Activated T-helper 1 cell treated with anti-CD3 and anti-CD28 coated beads, Interleukin-12 subunit alpha, Interleukin-12 subunit beta, Interleukin-2, Interleukin-4 antibody, amounts not matched to agents 30 ng/mL and 10 ng/mL and 1 ng/mL, durations not matched to agents 14 hours and 24 hours and 36 hours (primary cell): ENCODE data around the gene DDC. TPM values are rescaled to one million over a fixed set of nuclear protein-coding genes. Genes with fewer than 3 reads are reported as not detected.

Experiments used
- DNase-seq: peaks from one replicate; pipeline ENCODE4 v3.0.0; 2021; ENCODE audit warnings: low spot score
- H3K27ac Mint-ChIP-seq: one replicate; pipeline ENCODE4 v1.8.0; 2021; ENCODE audit warnings: mild to moderate bottlenecking, mixed read lengths
- H3K27me3 Mint-ChIP-seq: one replicate; pipeline ENCODE4 v1.8.0; 2022; ENCODE audit warnings: mild to moderate bottlenecking, moderate library complexity, mixed read lengths; ENCODE audit not compliant: insufficient read depth
- H3K36me3 Mint-ChIP-seq: one replicate; pipeline ENCODE4 v1.8.0; 2021; ENCODE audit warnings: low read depth, mixed read lengths
- H3K4me1 Mint-ChIP-seq: one replicate; pipeline ENCODE4 v1.8.0; 2021; ENCODE audit warnings: low read depth, mixed read lengths
- H3K4me3 Mint-ChIP-seq: one replicate; pipeline ENCODE4 v1.8.0; 2021; ENCODE audit warnings: mild to moderate bottlenecking, moderate library complexity, mixed read lengths
- H3K9me3 Mint-ChIP-seq: one replicate; pipeline ENCODE4 v1.8.0; 2021; ENCODE audit warnings: mixed read lengths
- intact Hi-C: fragments of 100-400 bp; cut with micrococcal nuclease; formaldehyde crosslinking; loops from one replicate; pipeline ENCODE4 v1.15.1; 2024
- total RNA-seq: library from RNA; stranded (reverse); gene quantifications from 2 replicates; pipeline ENCODE4 v1.2.3, GENCODE V29; 2022

Gene DDC
- total RNA-seq, 1 donor from 2014 or later, result not detected

DNA sequence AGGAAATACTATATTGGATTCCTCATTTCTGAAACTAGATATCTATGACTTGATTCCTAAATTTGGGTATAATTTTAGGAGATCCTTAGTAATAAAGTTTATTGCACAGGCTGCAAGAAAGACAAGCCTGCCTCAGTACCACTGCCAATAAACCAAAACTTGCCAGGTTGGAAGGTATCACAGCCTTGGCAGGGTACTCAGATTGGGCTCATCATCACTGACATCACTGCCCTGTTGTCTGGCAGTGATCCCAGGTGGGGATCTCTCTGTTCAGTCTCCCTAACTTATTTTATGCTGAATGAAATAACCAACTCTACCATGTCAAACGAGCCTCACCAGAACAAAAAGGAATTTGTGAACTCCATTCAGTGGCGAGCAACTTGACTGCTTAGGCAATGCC lies 133.9 kb downstream of the DDC start:
- H3K4me1 Mint-ChIP-seq, result no peaks in the 10 kb centered on the region
- no peak overlapping the region for H3K4me3 Mint-ChIP-seq
- H3K36me3 Mint-ChIP-seq, result peaks cover 5% of the 10 kb centered on the region
- H3K27ac Mint-ChIP-seq, result no peak overlapping the region
- H3K9me3 Mint-ChIP-seq, result no peaks in the 10 kb centered on the region
- no peak for DNase-seq
- no peaks in the 10 kb centered on the region for H3K27me3 Mint-ChIP-seq
- intact Hi-C loops, result no loop called here

GRCh38 chr7:50428911-50429310 lies 136.3 kb downstream of the DDC start:
- H3K9me3 Mint-ChIP-seq, result no peaks in the 10 kb centered on the region
- peaks cover 5% of the 10 kb centered on the region for H3K36me3 Mint-ChIP-seq
- H3K4me1 Mint-ChIP-seq, result no peaks in the 10 kb centered on the region
- no peak overlapping the region for H3K27ac Mint-ChIP-seq
- H3K4me3 Mint-ChIP-seq, result no peak overlapping the region
- intact Hi-C loops, result no loop called here
- DNase-seq, result no peak
- no peaks in the 10 kb centered on the region for H3K27me3 Mint-ChIP-seq

- Mint-ChIP-seq H3K4me3 (no peak overlapping the region), H3K27ac (no peak overlapping the region), H3K9me3 (no peaks in the 10 kb centered on the region), H3K4me1 (no peaks in the 10 kb centered on the region), H3K27me3 (no peaks in the 10 kb centered on the region), H3K36me3 (peaks cover 5% of the 10 kb centered on the region)
- intact Hi-C loops, result no loop called here
- no peak for DNase-seq
Observed at GRCh38 chr7:50427518-50427917, 137.7 kb downstream of the DDC start.

GRCh38 chr7:50426280-50427045 lies 138.7 kb downstream of the DDC start:
- Mint-ChIP-seq H3K4me3 (no peak overlapping the region), H3K36me3 (peaks cover 5% of the 10 kb centered on the region), H3K27me3 (no peaks in the 10 kb centered on the region), H3K9me3 (no peaks in the 10 kb centered on the region), H3K4me1 (no peaks in the 10 kb centered on the region), H3K27ac (no peak overlapping the region)
- intact Hi-C loops, result no loop called here
- DNase-seq, result no peak

GRCh38 chr7:50425318-50425717 lies 139.9 kb downstream of the DDC start:
- no peak overlapping the region for H3K4me3 Mint-ChIP-seq
- no peak for DNase-seq
- no peaks in the 10 kb centered on the region for H3K27me3 Mint-ChIP-seq
- H3K4me1 Mint-ChIP-seq, result no peaks in the 10 kb centered on the region
- H3K36me3 Mint-ChIP-seq, result peaks cover 5% of the 10 kb centered on the region
- H3K9me3 Mint-ChIP-seq, result no peaks in the 10 kb centered on the region
- H3K27ac Mint-ChIP-seq, result no peak overlapping the region
- intact Hi-C loops, result no loop called here

- H3K4me1 Mint-ChIP-seq, result peaks cover 4% of the 10 kb centered on the region
- no peaks in the 10 kb centered on the region for H3K9me3 Mint-ChIP-seq
- H3K27ac Mint-ChIP-seq, result no peak overlapping the region
Observed at GRCh38 chr7:50423860-50424259, 141.3 kb downstream of the DDC start.

GRCh38 chr7:50422858-50423257 lies 142.3 kb downstream of the DDC start:
- Mint-ChIP-seq H3K4me1 (peaks cover 4% of the 10 kb centered on the region), H3K27me3 (no peaks in the 10 kb centered on the region), H3K27ac (no peak overlapping the region), H3K9me3 (no peaks in the 10 kb centered on the region), H3K36me3 (peaks cover 5% of the 10 kb centered on the region), H3K4me3 (no peak overlapping the region)
- DNase-seq, result no peak
- intact Hi-C loops, result no loop called here

More at GRCh38 chr7:50423860-50424259, 141.3 kb downstream of the DDC start:
- intact Hi-C loops, result no loop called here
- no peak for DNase-seq
- Mint-ChIP-seq H3K4me3 (no peak overlapping the region), H3K27me3 (no peaks in the 10 kb centered on the region), H3K36me3 (peaks cover 5% of the 10 kb centered on the region)

- Mint-ChIP-seq H3K4me3 (no peak overlapping the region), H3K27ac (no peak overlapping the region), H3K4me1 (peaks cover 22% of the 10 kb centered on the region), H3K9me3 (no peaks in the 10 kb centered on the region), H3K27me3 (no peaks in the 10 kb centered on the region), H3K36me3 (no peaks in the 10 kb centered on the region)
- DNase-seq, result no peak
- intact Hi-C loops, result no loop called here
Observed at GRCh38 chr7:50421043-50421442, 144.2 kb downstream of the DDC start.

- Mint-ChIP-seq H3K27ac (no peak overlapping the region), H3K4me3 (no peak overlapping the region), H3K36me3 (no peaks in the 10 kb centered on the region), H3K9me3 (no peaks in the 10 kb centered on the region), H3K27me3 (no peaks in the 10 kb centered on the region), H3K4me1 (peaks cover 32% of the 10 kb centered on the region)
- intact Hi-C loops, result loop anchor here (1.0 to 2.0 kb wide), 9 partner anchors 20 to 326 kb away; no protein-coding TSS in a partner anchor
- no peak for DNase-seq
Observed at GRCh38 chr7:50418526-50419290, 146.5 kb downstream of the DDC start.

DNA sequence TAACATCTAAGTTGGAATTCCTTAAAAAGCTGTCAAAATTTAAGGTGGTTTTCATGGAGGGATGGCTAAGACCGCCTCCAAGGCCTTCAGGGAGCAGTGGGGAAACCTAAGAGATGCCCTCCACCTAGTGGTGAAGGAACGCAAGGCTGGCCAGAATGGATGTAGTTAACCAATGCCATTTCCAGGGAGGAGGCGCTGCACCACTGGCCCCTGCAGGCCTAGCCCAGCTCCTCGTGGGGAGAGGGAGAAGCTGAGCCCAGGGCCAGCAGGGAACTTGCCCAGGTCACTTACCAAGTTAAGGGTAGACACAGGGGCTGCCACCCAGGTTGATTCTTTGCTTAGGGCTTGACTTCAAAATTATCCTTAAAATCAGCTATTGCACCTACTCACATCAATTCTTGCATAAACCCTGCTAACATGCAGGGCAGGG lies 147.1 kb downstream of the DDC start:
- Mint-ChIP-seq H3K27me3 (no peaks in the 10 kb centered on the region), H3K36me3 (no peaks in the 10 kb centered on the region), H3K27ac (no peak overlapping the region), H3K4me3 (no peak overlapping the region), H3K9me3 (no peaks in the 10 kb centered on the region), H3K4me1 (peaks cover 32% of the 10 kb centered on the region)
- peak; percentile 64 for DNase-seq
- intact Hi-C loops, result loop anchor here (1.0 to 2.0 kb wide), 9 partner anchors 20 to 326 kb away; no protein-coding TSS in a partner anchor

DNA sequence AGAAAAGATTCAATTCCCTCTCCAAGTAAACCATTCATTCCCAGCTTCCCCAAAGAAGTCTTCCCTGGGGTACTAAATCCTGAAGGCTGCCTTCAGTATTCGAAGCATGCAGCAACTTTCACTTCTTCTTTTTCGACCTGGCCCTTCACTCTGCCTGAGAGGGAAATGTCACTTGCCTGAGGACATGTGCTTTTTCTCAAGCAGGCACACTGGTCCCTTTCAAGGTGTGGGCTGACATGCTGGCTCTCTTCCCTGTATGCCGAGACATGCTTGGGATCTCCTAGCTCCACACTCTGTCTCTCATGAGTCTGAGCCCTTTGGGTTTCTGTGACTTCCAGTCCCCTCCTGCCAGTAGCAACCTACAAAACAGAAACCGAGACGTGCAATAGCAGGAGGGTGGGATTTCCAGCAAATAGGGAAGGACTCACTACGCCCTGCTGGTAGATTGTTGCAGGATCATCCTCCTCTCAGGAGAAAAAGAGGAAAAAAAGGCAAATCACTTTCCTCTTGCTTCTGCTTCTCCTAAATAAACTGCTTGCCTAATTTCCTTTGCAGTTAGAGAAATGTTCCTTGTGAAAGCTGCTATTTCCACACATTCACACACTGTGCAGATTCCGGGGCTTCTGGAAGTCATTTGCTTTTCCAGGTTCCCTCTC lies 148.6 kb downstream of the DDC start:
- peaks cover 1% of the 10 kb centered on the region for H3K36me3 Mint-ChIP-seq
- H3K27me3 Mint-ChIP-seq, result no peaks in the 10 kb centered on the region
- H3K27ac Mint-ChIP-seq, result peak overlapping the region; percentile 59
- no peak for DNase-seq
- intact Hi-C loops, result no loop called here
- no peaks in the 10 kb centered on the region for H3K9me3 Mint-ChIP-seq
- peak overlapping the region; percentile 70 for H3K4me3 Mint-ChIP-seq
- H3K4me1 Mint-ChIP-seq, result peaks cover 39% of the 10 kb centered on the region

GRCh38 chr7:50415844-50416364 lies 149.3 kb downstream of the DDC start:
- no peak for DNase-seq
- H3K36me3 Mint-ChIP-seq, result peaks cover 2% of the 10 kb centered on the region
- H3K4me3 Mint-ChIP-seq, result peak overlapping the region; percentile 70
- no peaks in the 10 kb centered on the region for H3K27me3 Mint-ChIP-seq
- peaks cover 46% of the 10 kb centered on the region for H3K4me1 Mint-ChIP-seq
- H3K9me3 Mint-ChIP-seq, result no peaks in the 10 kb centered on the region
- peak overlapping the region; percentile 47 for H3K27ac Mint-ChIP-seq
- intact Hi-C loops, result no loop called here

DNA sequence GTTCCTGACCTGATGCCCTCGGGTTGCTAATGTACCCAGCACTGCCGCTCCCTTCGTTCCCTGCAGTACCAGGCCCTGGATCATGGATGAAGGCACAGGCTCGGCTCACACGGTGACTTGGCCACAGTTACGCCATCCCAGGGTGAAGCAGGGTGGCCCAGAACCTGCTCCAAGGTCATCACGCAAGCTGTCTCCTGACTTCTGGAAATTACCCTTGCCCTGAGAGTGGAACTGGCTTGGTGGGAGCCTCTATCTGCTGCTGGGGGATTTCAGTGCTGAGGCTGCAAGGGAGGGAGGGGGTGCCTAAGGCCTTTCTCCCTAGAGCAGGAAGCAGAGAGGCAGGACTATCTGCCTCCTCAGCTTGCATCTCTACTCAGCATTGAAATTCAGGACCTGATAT lies 151.6 kb downstream of the DDC start:
- intact Hi-C loops, result no loop called here
- H3K36me3 Mint-ChIP-seq, result peaks cover 3% of the 10 kb centered on the region
- H3K9me3 Mint-ChIP-seq, result no peaks in the 10 kb centered on the region
- no peak overlapping the region for H3K4me3 Mint-ChIP-seq
- H3K4me1 Mint-ChIP-seq, result peaks cover 52% of the 10 kb centered on the region
- no peaks in the 10 kb centered on the region for H3K27me3 Mint-ChIP-seq
- no peak for DNase-seq
- no peak overlapping the region for H3K27ac Mint-ChIP-seq
